ENCODE measurements around the gene CELF5. TPM values are rescaled to one million over a fixed set of nuclear protein-coding genes. Genes with fewer than 3 reads are reported as not detected.

Gene CELF5
- not detected for total RNA-seq

GRCh38 chr19:3224346-3225168, at the start of gene CELF5:
Gene CELF5, plus strand, starts transcription at chr19:3224661. Its CDS starts 79 bp downstream, at chr19:3224740.
- H3K27me3 ChIP-seq: peaks cover 0 to 85% (median 12%) of the 10 kb centered on the region in 4 donors
- DNase-seq: no peak
- TF ChIP-seq POLR2A (IDR thresholded peaks at IDR 0.05) (no peak), CTCF (IDR thresholded peaks at IDR 0.05) (peak in 5 of 6 experiments; percentile 4 to 70 (median 59))
- H3K4me3 ChIP-seq: peak within 1 kb of the TSS in 2 of 4 donors; percentile 34 to 57
- H3K27ac ChIP-seq: no peak within 1 kb of the TSS
- no peaks in the 10 kb centered on the region for H3K36me3 ChIP-seq
- 5 to 8% methylated on average over 9 to 15 of the region's 94 CpGs for WGBS, 2 donors
- H3K4me1 ChIP-seq: peaks cover 0 to 13% (median 0%) of the 10 kb centered on the region in 3 donors
- intact Hi-C loops (cut with DNase I): no loop called here
- no peaks in the 10 kb centered on the region for H3K9me3 ChIP-seq

- no peaks in the 10 kb centered on the region for H3K27me3 ChIP-seq
- peak overlapping the region; percentile 71 to 77 (median 74) for H3K27ac ChIP-seq
- TF ChIP-seq CTCF (IDR thresholded peaks at IDR 0.05) (no peak), POLR2A (IDR thresholded peaks at IDR 0.05) (no peak)
- no peak overlapping the region for H3K4me3 ChIP-seq
- peaks cover 17 to 28% (median 20%) of the 10 kb centered on the region in 3 donors for H3K4me1 ChIP-seq
- no peaks in the 10 kb centered on the region for H3K9me3 ChIP-seq
- H3K36me3 ChIP-seq: no peaks in the 10 kb centered on the region
- intact Hi-C loops (cut with DNase I): no loop called here
- DNase-seq: no peak
- WGBS, 2 donors: 33 to 36% methylated on average over 10 to 13 of the region's 17 CpGs
Observed at GRCh38 chr19:3175781-3176714, 48.4 kb upstream of the CELF5 start.

GRCh38 chr19:3176715-3177501, 47.6 kb upstream of the CELF5 start:
- Histone ChIP-seq H3K4me3 (no peak overlapping the region), H3K27ac (peak overlapping the region; percentile 71 to 77 (median 74)), H3K27me3 (no peaks in the 10 kb centered on the region), H3K36me3 (no peaks in the 10 kb centered on the region), H3K4me1 (peaks cover 17 to 20% (median 20%) of the 10 kb centered on the region in 3 donors), H3K9me3 (no peaks in the 10 kb centered on the region)
- TF ChIP-seq CTCF (IDR thresholded peaks at IDR 0.05) (peak in 1 of 6 experiments; percentile 1), POLR2A (IDR thresholded peaks at IDR 0.05) (peak in 1 of 4 donors; percentile 32)
- intact Hi-C loops (cut with DNase I): no loop called here
- 75% methylated on average over 1 of the region's 11 CpGs; no CpG with 5 or more reads in 1 of the 2 donors for WGBS, 2 donors
- no peak for DNase-seq

GRCh38 chr19:3178377-3178972, 46.0 kb upstream of the CELF5 start, which contains the start of gene S1PR4:
Gene S1PR4, plus strand, starts transcription at chr19:3178769. Its CDS starts 24 bp downstream, at chr19:3178793.
- Histone ChIP-seq H3K4me3 (peak within 1 kb of the TSS; percentile 5 to 58 (median 32)), H3K27me3 (no peaks in the 10 kb centered on the region), H3K27ac (peak within 1 kb of the TSS; percentile 34 to 83 (median 62)), H3K9me3 (no peaks in the 10 kb centered on the region), H3K4me1 (peaks cover 17 to 20% (median 19%) of the 10 kb centered on the region in 3 donors), H3K36me3 (no peaks in the 10 kb centered on the region)
- no peak for TF ChIP-seq CTCF (IDR thresholded peaks at IDR 0.05)
- peak in 1 of 4 donors; percentile 70 for TF ChIP-seq POLR2A (IDR thresholded peaks at IDR 0.05)
- 56 to 66% methylated on average over 5 to 13 of the region's 42 CpGs for WGBS, 2 donors
- no peak for DNase-seq
- intact Hi-C loops (cut with DNase I): no loop called here

Data from esophagus squamous epithelium (tissue), 5 donors.